ENCODE measurements around the gene LAD1.

LAD1 gene

DNA sequence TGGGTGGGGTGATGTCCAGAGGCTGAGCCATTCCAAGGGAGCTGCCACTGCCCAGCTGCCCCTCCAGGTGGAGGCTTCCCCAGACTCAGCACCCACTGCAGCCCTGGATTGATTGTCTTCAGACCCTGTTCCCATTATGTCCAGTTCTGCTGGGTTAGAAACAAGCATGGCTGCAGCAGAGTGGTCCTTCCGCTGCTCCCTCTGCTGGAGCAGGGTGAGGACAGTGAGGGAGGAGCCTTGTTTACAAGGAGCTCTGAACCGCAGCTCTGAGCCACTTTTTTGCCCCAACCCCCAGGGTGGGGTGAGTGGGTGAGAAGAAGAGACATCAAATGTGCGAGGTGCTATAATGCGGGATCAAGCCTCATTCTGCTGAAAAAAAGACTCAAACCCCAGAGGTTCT lies 24.0 kb downstream of the LAD1 start:
- TF ChIP-seq GATA1 (IDR thresholded peaks at IDR 0.05; ENCODE audit: low read depth, low read length), result no peak
- no peak for TF ChIP-seq POLR2A (IDR thresholded peaks at IDR 0.05; ENCODE audit: low read length)
- no peak for DNase-seq

DNA sequence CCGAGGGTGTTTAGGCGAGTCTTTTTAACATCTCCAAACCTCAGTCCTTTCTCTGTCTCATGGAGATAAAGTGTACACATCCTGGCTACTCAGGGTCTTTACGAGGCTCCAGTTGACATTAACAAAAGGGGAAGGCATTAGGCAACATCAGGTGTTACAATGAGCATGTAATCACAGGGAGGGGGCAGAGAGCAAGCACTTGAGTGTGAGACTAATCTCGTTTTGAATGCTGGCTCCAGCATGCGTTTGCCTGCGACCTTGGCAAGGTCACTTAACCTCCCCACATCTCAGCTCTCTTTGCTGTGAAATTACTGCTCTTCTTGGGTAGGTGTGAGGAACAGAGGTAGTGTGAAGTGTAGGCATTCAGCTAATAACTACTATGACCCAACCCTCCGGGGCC lies 24.8 kb downstream of the LAD1 start:
- TF ChIP-seq GATA1 (IDR thresholded peaks at IDR 0.05; ENCODE audit: low read depth, low read length) (no peak), POLR2A (IDR thresholded peaks at IDR 0.05; ENCODE audit: low read length) (no peak)
- no peak for DNase-seq

DNA sequence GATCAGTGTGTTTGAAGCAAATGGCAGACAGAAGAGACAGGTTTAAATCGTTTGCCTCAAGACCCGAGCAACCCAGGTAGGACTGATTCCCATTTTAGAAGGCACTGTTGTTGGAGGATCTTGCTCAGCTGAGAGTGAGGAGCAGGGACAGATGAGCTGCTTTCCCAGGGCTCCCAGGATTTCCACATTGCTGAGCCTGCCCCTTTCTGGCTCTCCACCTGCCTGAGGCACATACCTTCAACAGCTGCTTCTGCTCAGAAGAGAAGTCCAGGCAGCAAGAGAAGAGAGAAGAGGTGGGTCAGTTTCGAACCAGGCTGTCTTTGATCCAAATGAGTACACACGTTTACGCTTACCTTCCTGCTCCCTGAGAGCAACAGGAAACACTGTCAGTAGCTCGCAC lies 27.3 kb downstream of the LAD1 start:
- DNase-seq, result no peak
- no peak for TF ChIP-seq GATA1 (IDR thresholded peaks at IDR 0.05; ENCODE audit: low read depth, low read length)
- no peak for TF ChIP-seq POLR2A (IDR thresholded peaks at IDR 0.05; ENCODE audit: low read length)

DNA sequence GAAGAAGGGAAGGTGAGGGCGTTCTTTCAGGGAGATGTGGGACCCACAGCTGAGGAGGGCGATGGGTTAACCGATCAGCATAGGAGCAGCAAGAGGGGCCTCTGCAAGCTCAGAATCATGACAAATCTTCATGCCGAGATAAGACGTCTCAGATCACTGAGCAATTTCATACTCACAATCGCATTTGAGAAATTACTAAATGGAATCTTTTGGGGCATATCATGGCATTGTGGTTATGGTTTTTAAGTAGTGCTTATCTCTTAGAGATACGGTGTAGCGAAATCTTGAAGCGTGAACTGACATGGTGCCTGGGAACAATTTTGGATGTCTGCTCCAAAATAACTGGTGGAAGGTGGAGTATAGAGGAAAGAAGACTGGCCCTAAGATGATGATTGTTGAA lies 27.8 kb downstream of the LAD1 start:
- TF ChIP-seq GATA1 (IDR thresholded peaks at IDR 0.05; ENCODE audit: low read depth, low read length), result no peak
- TF ChIP-seq POLR2A (IDR thresholded peaks at IDR 0.05; ENCODE audit: low read length), result no peak

DNA sequence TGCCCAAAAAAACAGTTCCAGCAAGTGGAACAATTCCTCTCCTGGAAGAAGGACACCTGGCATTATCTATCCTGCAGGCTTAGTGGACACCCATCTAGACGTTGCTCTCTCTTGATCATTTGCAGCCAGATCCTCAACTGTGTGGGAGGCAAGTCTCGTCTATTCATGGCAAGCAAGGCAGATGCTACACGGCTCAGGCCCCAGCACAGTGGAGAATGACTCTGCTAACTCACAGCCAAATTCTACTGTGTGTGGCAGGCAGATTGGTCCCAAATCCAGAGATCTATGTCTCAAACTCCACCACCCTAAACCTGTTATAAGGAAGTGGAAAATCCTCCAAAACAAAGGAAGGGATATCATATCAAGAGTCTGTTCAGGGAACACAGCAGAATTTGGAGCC lies 28.6 kb downstream of the LAD1 start:
- DNase-seq, result no peak

More for the DNA sequence above, 27.8 kb downstream of the LAD1 start:
- DNase-seq, result no peak

DNA sequence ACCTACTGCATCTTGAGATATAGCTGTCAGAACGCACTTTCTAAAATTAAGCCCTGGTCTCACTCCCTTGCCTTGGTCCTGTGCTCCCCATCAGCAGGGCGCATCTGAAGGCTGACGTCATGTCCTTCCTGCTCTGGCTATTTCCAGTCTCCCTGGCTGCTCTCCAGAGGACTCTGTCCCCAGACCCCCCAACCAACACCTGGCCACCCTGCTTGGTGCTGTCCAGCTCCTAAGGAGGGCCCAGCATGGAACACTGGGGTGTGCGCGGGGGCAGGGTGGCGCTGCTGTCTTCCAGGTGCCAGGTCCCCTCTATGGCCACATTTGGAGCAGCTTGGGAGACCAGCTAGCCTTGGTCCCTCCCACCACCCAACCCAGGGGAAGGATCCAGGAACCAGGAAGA lies 29.9 kb downstream of the LAD1 start:
- DNase-seq, result no peak
- TF ChIP-seq POLR2A (IDR thresholded peaks at IDR 0.05; ENCODE audit: low read length) (no peak), GATA1 (IDR thresholded peaks at IDR 0.05; ENCODE audit: low read depth, low read length) (no peak)

More for the DNA sequence above, 28.6 kb downstream of the LAD1 start:
- TF ChIP-seq POLR2A (IDR thresholded peaks at IDR 0.05; ENCODE audit: low read length) (no peak), GATA1 (IDR thresholded peaks at IDR 0.05; ENCODE audit: low read depth, low read length) (no peak)

DNA sequence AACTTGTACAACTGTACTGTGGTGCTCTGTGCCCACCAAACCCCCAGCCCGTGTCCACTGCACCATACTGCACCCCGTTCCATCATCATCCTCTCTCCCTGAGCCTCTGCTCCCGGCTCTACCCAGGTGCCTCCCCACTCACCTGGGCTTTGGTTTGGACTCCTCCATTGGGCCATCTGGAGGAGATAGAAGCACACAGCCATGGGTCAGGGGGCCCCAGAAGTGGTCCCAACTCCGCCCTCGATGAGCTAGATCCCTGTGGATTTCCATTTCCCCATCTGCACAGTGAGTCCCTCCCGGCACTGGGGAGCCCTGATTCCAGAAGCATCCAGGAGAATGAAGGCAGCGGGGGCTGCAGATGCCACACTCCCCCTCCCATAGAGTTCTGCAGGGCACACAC lies 32.4 kb downstream of the LAD1 start:
- no peak for TF ChIP-seq GATA1 (IDR thresholded peaks at IDR 0.05; ENCODE audit: low read depth, low read length)
- TF ChIP-seq POLR2A (IDR thresholded peaks at IDR 0.05; ENCODE audit: low read length), result no peak
- DNase-seq, result no peak

DNA sequence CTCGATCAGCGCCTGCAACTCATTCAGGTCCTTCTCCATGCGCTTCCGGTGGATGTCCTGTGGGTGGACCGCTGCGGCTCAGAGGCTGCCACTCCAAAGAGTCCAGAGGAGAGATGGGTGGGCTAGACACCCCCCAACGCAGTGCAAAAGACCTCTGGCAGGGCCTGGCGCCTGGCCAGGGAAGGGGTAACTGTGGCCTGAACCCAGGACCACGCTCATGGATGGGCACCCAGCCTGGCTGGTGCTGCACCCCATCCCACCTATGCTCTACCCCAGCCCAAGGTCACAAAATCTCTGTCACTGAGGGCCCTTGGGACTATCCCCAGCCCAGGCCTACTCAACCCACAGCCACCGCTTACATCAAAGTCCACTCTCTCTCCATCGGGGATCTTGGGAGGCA lies 33.9 kb downstream of the LAD1 start:
- TF ChIP-seq GATA1 (IDR thresholded peaks at IDR 0.05; ENCODE audit: low read depth, low read length), result no peak
- no peak for DNase-seq

DNA sequence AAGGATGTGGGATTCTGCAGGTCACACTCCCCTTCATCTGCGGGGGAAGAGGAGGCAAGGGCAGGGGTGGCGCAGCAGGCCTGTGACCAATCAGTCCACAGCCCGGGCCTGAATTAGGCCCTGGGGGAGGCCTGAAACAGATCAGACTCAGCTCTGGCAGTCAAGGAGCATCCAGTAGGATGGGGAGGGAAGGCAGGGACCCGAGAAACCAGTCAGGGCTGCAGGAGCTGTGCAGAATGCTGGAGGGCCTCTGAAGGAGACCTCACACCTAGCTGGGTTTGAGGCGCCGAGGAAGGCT lies 34.4 kb downstream of the LAD1 start:
- no peak for DNase-seq
- TF ChIP-seq GATA1 (IDR thresholded peaks at IDR 0.05; ENCODE audit: low read depth, low read length) (no peak), POLR2A (IDR thresholded peaks at IDR 0.05; ENCODE audit: low read length) (no peak)

DNA sequence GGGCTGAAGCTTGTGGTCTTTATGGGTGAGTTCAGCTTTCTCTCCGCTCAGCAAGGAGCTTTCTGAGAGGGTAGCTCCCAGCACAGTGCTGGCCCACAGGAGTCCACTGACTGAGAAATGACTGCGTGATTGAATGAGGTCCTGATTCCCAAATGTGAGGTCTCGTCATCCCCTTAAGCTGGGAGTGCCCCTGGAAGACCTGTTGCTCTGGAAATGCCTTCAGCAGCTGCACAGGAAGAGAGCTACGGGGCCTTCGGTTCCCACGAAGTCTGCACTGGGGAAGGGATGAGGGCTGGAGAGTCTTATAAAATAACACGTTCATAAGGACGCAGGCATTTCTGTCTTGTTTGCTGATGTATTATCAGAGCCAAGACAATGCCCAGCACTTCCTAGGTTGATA lies 35.7 kb downstream of the LAD1 start:
- TF ChIP-seq POLR2A (IDR thresholded peaks at IDR 0.05; ENCODE audit: low read length) (no peak), GATA1 (IDR thresholded peaks at IDR 0.05; ENCODE audit: low read depth, low read length) (no peak)
- no peak for DNase-seq

DNA sequence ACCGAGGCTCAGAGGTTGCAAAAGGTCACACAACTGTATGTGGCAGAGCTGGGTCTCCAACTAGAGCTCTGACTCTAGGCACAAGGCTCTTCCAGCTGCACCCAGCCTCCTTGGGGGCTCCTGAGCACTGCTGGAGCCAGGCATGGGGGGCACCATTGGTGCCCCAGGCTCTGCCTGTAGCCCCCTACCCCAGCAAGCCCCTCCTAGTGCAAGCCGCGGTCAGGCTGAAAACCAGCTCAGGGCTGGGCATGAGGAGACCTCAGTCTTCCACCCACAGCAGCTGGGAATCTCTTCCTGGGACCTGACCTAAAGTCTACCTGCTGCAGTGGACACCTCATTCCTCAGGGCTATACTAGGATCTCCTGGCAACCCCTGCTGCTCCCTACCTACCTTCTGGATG lies 36.2 kb downstream of the LAD1 start:
- TF ChIP-seq POLR2A (IDR thresholded peaks at IDR 0.05; ENCODE audit: low read length), result no peak
- no peak for TF ChIP-seq GATA1 (IDR thresholded peaks at IDR 0.05; ENCODE audit: low read depth, low read length)

DNA sequence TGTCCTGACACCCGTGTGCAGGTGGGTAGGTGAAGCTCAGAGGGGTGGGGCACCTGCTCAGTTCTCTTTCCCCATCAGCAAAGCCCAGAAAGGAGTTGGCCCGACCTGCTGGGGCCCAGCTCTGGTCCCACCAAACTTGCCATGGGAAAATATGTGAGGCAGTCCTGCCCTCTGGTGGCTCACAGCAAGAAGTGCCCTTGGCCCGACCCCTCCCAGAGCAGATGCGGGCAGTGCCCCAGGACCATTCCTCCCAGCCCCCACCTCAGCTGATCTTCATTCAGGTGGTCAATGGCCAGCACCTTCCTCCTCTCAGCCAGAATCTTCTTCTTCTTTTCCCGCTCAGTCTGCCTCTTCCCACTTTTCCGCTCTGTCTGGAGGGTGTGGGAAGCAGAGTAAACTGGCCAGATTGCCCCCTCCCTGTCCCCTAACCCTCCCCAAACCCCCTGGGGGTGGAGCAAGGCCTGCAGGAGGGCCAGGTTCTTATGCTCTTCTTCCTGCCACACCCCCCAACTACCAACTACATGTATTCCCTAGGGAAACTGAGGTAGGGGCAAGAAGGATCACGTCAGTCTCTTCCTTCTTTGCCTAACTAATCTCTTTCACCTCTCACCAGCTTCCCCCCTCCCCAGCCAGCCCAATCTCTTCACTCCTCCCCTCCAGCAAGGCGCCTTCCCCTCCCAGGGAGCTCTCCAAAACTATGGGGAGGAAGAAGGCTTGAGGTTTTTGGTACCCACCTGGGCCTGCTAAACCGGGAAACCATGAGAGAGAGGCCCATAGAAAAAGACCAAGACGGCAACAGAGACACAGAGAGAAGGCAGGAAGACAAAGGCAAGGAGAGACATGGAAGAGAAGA lies 37.2 kb downstream of the LAD1 start:
- TF ChIP-seq GATA1 (IDR thresholded peaks at IDR 0.05; ENCODE audit: low read depth, low read length) (no peak), POLR2A (IDR thresholded peaks at IDR 0.05; ENCODE audit: low read length) (no peak)
- DNase-seq, result peak; percentile 24 to 50

More for the DNA sequence above, 36.2 kb downstream of the LAD1 start:
- no peak for DNase-seq

DNA sequence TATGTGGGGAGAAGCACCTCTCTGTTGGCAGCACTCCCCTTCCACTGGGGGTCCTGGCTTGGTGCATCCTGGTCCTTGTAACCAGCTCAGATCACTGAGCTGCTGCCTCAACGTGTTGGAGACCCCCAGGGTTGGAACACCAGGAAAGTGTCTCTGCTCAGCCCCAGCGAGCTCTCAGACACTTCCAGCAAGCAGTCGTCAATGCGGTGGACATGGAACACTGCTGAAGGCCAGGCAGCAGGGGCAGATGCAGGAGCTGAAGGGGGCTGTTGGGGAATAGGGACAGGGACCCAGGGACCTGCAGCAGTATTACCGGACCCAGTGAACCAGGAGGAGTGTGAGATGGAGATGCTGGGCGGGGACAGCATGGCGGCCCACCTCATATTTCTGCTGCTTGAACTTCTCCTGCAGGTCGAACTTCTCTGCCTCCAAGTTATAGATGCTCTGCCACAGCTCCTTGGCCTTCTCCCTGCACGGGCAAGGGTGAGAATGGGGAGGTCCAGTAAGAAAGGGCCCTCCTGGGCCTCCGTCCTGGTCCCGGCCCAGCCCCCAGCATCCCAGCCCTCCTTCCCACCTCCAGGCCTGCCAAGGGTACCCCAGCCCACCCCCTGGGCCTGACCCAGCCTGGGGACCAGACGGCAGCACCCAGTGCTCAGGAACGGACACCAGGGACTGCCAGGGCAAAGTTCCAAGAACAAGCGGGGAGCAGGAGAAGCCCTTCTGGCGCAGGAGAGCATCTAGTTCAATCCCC lies 38.0 kb downstream of the LAD1 start:
- TF ChIP-seq POLR2A (IDR thresholded peaks at IDR 0.05; ENCODE audit: low read length) (no peak), GATA1 (IDR thresholded peaks at IDR 0.05; ENCODE audit: low read depth, low read length) (no peak)
- DNase-seq, result no peak

DNA sequence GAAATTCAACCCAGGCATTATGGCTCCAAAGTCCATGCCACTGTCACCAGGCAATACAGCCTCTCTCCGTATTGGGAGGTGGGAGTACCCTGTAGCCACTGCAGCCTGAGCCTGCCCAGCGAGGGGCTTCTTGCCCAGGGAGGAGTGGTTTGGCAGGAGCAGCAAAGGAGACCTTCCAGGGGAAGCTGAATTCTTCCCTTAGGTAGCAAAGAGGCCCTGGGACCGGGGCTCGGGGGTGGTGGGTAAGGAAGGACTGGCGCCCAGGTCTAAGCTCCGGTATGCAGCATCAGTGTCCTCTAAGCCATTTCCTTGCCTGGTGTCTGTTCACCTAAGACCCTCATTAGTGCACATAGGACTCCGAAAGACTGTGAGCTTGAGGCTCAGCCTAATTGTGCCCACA lies 38.6 kb downstream of the LAD1 start:
- DNase-seq, result no peak
- TF ChIP-seq POLR2A (IDR thresholded peaks at IDR 0.05; ENCODE audit: low read length), result no peak
- no peak for TF ChIP-seq GATA1 (IDR thresholded peaks at IDR 0.05; ENCODE audit: low read depth, low read length)

DNA sequence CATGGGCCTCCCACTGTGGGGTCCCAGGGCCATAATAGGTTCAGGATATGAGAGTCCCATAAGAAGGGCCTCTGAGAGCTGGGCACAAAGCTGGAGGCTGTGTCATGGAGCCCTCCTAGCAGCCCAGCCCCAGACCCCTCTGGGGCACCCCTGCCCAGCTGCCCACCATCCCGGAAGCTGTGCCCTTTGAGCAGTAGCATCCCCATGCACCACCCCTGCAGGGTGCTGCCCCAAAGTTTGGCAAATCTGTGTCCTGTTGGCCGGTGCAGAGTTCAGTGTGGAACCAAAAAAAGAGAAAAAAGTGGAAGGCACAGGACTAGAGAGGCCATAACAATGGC lies 39.3 kb downstream of the LAD1 start:
- no peak for DNase-seq
- TF ChIP-seq POLR2A (IDR thresholded peaks at IDR 0.05; ENCODE audit: low read length) (no peak), GATA1 (IDR thresholded peaks at IDR 0.05; ENCODE audit: low read depth, low read length) (no peak)
